ENCODE measurements around the gene TIAM2.
"Not testable (repeated sequence)": the region's sequence is repeated elsewhere in the genome, so short reads cannot be mapped to it uniquely, and the experiment has no call there.

The TIAM2 gene

GRCh38 chr6:155155787-155156447 is 160.8 kb downstream of the TIAM2 start:
- no peak for DNase-seq (ENCODE audit: low read depth in 2 of 3, low spot score in 2 of 3)

- no peak for DNase-seq (ENCODE audit: low read depth in 2 of 3, low spot score in 2 of 3)
Measured at GRCh38 chr6:155157101-155157500, 162.0 kb downstream of the TIAM2 start.

GRCh38 chr6:155158030-155158843 is 163.1 kb downstream of the TIAM2 start:
- no peak for DNase-seq (ENCODE audit: low read depth in 2 of 3, low spot score in 2 of 3)

- no peak for DNase-seq (ENCODE audit: low read depth in 2 of 3, low spot score in 2 of 3)
Measured at GRCh38 chr6:155162682-155163081, 167.6 kb downstream of the TIAM2 start.

GRCh38 chr6:155163601-155164000 is 168.5 kb downstream of the TIAM2 start:
- no peak for DNase-seq (ENCODE audit: low read depth in 2 of 3, low spot score in 2 of 3)

- DNase-seq (ENCODE audit: low read depth in 2 of 3, low spot score in 2 of 3), result no peak
Measured at GRCh38 chr6:155165029-155165710, 170.1 kb downstream of the TIAM2 start.

DNA sequence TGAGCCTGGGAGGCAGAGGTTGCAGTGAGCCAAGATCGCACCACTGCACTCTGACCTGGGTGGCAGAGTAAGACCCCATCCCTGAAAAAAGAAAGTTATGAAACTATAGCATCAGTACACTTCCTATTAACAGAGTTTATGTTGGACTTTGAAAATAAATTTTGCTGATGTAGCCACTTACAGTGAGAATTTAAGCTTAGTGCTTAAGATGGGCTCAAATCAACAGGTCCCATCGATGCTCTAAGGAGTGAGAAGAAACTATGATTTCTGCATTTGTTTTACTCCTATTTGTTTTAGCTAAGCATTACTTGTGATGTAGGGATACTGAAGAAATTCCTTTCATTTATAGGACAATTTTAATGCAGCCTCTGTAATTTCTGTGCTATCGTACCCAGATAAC is 175.4 kb downstream of the TIAM2 start:
- DNase-seq (ENCODE audit: low read depth in 2 of 3, low spot score in 2 of 3), result no peak

DNA sequence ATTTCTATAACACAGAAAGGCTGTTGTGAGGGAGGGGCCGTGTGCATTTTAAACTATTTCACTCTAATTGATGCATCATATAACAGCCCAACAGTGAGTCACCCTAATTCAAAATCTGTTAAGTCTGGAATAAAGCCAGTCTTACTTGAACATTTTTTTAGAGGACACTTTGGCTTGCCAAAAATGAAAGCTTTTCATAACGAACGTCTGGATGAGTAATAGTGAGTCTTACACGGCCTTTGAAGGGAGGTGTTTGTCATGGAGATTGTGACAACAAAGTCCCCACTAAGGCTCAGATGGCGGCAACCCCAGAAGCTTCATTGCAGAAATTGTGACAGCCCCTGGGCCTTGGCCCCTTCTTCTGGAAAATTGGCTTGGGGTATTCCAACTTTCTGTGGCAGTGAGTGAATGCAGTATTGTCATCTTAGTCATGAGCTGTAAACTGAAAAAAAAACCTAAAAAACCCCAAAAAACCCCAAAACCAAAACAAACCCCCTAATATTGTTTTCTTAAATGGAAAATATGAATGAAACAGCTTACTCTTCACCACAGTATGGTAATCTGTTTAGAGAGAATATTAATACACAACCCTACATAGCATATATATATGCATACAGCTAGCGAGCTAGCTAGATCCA is 176.1 kb downstream of the TIAM2 start:
- DNase-seq (ENCODE audit: low read depth in 2 of 3, low spot score in 2 of 3), result peak in 2 of 3 experiments; percentile 51 to 75

DNA sequence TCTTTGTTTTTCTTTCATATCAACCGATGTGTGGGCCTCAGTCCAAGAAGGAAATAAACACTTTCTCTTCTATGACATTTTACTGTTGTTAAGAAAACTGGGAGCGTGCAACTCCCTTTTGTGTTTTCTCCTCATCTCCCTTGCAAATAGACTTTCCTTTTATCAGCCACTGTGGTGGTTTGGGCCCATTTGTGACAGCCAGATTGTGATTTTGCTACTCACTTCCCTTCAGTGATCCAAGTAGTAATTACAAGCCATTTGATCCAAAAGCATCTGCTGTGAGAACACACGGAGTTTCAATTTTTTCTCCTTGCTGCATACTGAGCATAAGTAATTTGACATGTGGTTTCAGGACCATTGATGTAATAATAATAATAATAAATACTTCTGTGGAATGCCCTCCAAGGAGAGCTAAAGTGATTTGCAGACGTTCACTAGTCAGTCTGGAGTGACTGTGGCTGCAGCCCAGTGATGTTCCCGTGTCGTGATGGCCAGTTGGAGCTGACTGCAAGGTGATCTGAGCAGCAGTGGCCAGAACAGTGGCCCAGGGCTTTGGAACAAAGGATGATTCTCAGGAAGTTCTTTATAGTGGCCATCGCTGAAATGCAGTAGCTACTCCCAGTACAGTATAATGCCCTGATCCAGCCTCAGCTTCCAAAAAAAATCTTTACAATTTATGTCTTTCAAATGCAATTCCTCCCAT is 176.8 kb downstream of the TIAM2 start:
- DNase-seq (ENCODE audit: low read depth in 2 of 3, low spot score in 2 of 3), result no peak

- DNase-seq (ENCODE audit: low read depth in 2 of 3, low spot score in 2 of 3), result no peak
Measured at GRCh38 chr6:155173488-155173887, 178.4 kb downstream of the TIAM2 start.

DNA sequence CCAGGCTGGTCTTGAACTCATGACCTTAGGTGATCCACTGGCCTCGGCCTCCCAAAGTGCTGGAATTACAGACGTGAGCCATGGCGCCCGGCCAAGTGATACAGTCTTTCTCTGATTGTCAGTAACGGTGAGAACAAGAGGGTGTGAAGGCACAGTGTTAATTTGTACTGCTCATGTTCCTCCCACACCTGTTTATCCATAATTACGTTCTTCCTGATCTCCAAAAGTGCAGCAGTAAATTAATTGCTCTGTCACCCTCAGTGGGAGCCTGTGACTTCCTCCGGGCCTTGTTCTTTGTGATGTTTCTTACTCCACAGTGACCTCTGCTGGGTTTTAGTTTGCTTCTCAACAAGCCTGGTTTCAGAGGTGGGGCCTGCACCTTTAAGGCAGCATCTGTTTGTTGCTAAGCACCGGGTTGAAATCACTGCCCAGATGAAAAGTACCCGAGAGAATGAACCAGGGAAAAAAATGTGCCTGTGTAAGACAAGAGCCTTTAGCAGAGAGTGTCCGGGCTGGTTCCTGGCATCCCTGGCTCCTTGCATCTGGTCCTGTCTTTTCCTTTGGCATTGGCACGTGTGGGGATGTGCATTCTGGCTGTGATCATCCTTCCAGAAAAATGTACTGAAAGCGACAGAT is 179.6 kb downstream of the TIAM2 start:
- DNase-seq (ENCODE audit: low read depth in 2 of 3, low spot score in 2 of 3), result no peak

- DNase-seq (ENCODE audit: low read depth in 2 of 3, low spot score in 2 of 3), result no peak
Measured at GRCh38 chr6:155177363-155177961, 182.3 kb downstream of the TIAM2 start.

- DNase-seq (ENCODE audit: low read depth in 2 of 3, low spot score in 2 of 3), result no peak
Measured at GRCh38 chr6:155181498-155181897, 186.4 kb downstream of the TIAM2 start.

DNA sequence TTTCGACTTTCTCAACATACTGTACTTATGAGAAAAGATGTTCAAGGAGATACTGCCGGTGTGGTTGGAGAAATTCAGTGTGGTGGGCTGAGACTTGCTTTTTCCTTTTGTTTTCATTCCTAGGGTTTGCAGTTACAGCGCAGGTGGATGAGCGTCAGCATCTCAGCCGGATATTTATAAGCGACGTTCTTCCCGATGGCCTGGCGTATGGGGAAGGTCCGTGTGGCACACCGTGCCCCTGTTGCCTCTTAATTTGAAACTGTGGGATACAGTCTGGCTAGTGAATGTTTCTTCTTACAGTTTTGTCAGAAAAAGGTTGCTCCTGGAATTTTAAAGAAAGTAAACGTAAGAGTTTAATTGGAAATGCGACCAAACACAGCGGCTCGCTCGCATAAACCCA is 187.0 kb downstream of the TIAM2 start:
- DNase-seq (ENCODE audit: low read depth in 2 of 3, low spot score in 2 of 3), result no peak

DNA sequence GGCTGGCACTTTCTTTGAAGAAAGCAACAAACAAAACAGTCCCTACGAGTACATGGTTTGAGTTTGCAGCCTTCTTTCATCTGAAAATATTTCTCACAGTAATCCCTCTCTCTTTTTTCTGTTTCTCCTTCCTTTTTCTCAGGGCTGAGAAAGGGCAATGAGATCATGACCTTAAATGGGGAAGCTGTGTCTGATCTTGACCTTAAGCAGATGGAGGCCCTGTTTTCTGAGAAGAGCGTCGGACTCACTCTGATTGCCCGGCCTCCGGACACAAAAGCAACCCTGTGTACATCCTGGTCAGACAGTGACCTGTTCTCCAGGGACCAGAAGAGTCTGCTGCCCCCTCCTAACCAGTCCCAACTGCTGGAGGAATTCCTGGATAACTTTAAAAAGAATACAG is 188.0 kb downstream of the TIAM2 start:
- DNase-seq (ENCODE audit: low read depth in 2 of 3, low spot score in 2 of 3), result no peak

- not testable (repeated sequence) for DNase-seq (ENCODE audit: low read depth in 2 of 3, low spot score in 2 of 3)
Measured at GRCh38 chr6:155185041-155185440, 189.9 kb downstream of the TIAM2 start.

GRCh38 chr6:155185544-155185943 is 190.4 kb downstream of the TIAM2 start:
- DNase-seq (ENCODE audit: low read depth in 2 of 3, low spot score in 2 of 3), result no peak

DNA sequence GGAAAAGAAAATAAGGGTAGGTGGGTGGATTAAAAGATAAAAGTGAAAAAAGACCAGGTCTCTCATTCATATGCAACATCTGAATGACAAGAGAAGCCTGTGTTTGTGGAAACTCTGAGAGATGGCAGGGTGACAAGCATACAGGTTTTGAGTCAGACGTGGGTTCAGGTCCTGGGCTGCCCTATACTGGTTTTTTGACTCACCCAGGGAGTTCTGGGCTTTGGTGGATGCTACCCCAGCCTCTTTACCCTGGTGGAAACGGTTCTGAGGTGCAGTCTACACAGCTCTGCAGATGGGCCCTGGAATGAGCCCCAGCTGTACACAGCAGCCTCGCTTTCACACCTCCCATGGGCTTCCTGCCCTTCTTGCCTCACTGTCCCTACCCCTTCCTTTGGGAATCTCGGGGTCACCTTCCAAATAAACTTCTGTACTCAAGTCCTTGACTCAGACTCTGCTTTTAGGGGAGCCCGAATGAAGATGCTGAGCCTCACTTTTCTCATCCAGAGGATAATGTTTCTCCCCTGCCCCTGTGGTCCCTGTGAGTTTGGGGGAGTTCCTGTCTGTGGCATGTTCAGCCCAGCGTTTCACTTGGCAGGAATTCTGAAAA is 191.0 kb downstream of the TIAM2 start:
- DNase-seq (ENCODE audit: low read depth in 2 of 3, low spot score in 2 of 3), result peak in 2 of 3 experiments; percentile 31 to 40

- DNase-seq (ENCODE audit: low read depth in 2 of 3, low spot score in 2 of 3), result no peak
Measured at GRCh38 chr6:155187106-155187505, 192.0 kb downstream of the TIAM2 start.

Measured in activated CD8-positive, alpha-beta memory T cell treated with anti-CD3 and anti-CD28 coated beads for 48 hours (primary cell).